ENCODE results near the gene TMTC4. TPM values are rescaled to one million over a fixed set of nuclear protein-coding genes. Genes with fewer than 3 reads are reported as not detected.

The TMTC4 gene
- polyA plus RNA-seq, 3 donors = 2.1 to 11.5 (median 3.9) TPM

DNA sequence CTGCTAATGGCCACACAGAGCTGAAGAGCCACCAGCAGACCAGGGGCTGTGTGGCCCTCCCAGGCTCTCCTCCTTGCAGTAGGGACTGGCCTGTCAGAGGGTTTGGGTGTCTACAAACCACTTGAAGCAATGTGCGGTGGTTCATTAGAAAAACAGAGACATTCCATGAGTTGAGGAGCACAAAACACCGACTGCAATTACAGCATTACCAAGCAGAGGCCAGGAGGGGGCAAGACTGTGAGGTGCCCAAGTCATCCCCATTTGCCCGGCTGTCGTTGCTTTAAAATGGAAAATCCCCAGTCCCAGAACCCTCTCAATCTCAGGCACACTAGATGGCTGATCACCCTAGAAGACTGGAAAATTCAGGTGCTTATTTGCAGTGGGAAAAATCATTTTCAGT is 15.0 kb downstream of the TMTC4 start:
- Mint-ChIP-seq H3K4me3 (no peak overlapping the region), H3K36me3 (peaks cover 79 to 97% of the 10 kb centered on the region in 2 donors), H3K27me3 (ENCODE audit: low read depth in 3 of 3) (no peaks in the 10 kb centered on the region), H3K4me1 (no peaks in the 10 kb centered on the region), H3K9me3 (no peaks in the 10 kb centered on the region), H3K27ac (no peak overlapping the region)
- DNase-seq = no peak
- H4K20me1 ChIP-seq (ENCODE audit: insufficient read depth, low read length) = no peaks in the 10 kb centered on the region
- H3K4me3 ChIP-seq (replicated peaks in 1 of 3; ENCODE audit: low read depth in 2 of 3, low read length in 3 of 3) = no peak overlapping the region
- H3K4me1 ChIP-seq (ENCODE audit: control insufficient read depth in 1 of 2, insufficient read depth in 2 of 2, low read length in 2 of 2) = no peaks in the 10 kb centered on the region
- intact Hi-C loops (cut with micrococcal nuclease) = no loop called here
- H3K4me2 ChIP-seq (replicated peaks; ENCODE audit: extremely low read depth, low read length, poor library complexity, severe bottlenecking) = no peak overlapping the region
- TF ChIP-seq, protein P1, sequence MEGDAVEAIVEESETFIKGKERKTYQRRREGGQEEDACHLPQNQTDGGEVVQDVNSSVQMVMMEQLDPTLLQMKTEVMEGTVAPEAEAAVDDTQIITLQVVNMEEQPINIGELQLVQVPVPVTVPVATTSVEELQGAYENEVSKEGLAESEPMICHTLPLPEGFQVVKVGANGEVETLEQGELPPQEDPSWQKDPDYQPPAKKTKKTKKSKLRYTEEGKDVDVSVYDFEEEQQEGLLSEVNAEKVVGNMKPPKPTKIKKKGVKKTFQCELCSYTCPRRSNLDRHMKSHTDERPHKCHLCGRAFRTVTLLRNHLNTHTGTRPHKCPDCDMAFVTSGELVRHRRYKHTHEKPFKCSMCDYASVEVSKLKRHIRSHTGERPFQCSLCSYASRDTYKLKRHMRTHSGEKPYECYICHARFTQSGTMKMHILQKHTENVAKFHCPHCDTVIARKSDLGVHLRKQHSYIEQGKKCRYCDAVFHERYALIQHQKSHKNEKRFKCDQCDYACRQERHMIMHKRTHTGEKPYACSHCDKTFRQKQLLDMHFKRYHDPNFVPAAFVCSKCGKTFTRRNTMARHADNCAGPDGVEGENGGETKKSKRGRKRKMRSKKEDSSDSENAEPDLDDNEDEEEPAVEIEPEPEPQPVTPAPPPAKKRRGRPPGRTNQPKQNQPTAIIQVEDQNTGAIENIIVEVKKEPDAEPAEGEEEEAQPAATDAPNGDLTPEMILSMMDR (IDR thresholded peaks at IDR 0.05) = no peak
- H3K9me3 ChIP-seq (replicated peaks in 1 of 2; ENCODE audit: control insufficient read depth in 1 of 2, insufficient read depth in 1 of 2, low read length in 2 of 2) = no peaks in the 10 kb centered on the region
- no peaks in the 10 kb centered on the region for H3K27me3 ChIP-seq (ENCODE audit: control insufficient read depth in 2 of 2, insufficient read depth in 2 of 2, low read length in 2 of 2)
- H2AFZ ChIP-seq (ENCODE audit: insufficient read depth, low read depth, low read length, poor library complexity, severe bottlenecking) = no peak overlapping the region
- WGBS (ENCODE audit: insufficient coverage) = 90% methylated on average over 2 of the region's 4 CpGs
- peaks cover 59 to 93% of the 10 kb centered on the region in 2 donors for H3K36me3 ChIP-seq (replicated peaks in 1 of 2; ENCODE audit: control insufficient read depth in 1 of 2, insufficient read depth in 2 of 2, low read length in 2 of 2)
- no peak overlapping the region for H3K9ac ChIP-seq (ENCODE audit: insufficient read depth, low read length, poor library complexity, severe bottlenecking)
- no peak overlapping the region for H3K27ac ChIP-seq (ENCODE audit: low read depth in 1 of 2, low read length in 2 of 2)
- no peaks in the 10 kb centered on the region for H3K79me2 ChIP-seq (ENCODE audit: insufficient read depth, low read length)

GRCh38 chr13:100658363-100658762 is 16.2 kb downstream of the TMTC4 start:
- Histone ChIP-seq H2AFZ (ENCODE audit: insufficient read depth, low read depth, low read length, poor library complexity, severe bottlenecking) (no peak overlapping the region), H3K4me1 (ENCODE audit: control insufficient read depth in 1 of 2, insufficient read depth in 2 of 2, low read length in 2 of 2) (no peaks in the 10 kb centered on the region), H3K36me3 (replicated peaks in 1 of 2; ENCODE audit: control insufficient read depth in 1 of 2, insufficient read depth in 2 of 2, low read length in 2 of 2) (peaks cover 55 to 89% of the 10 kb centered on the region in 2 donors), H3K9me3 (replicated peaks in 1 of 2; ENCODE audit: control insufficient read depth in 1 of 2, insufficient read depth in 1 of 2, low read length in 2 of 2) (no peaks in the 10 kb centered on the region), H4K20me1 (ENCODE audit: insufficient read depth, low read length) (no peaks in the 10 kb centered on the region), H3K27ac (ENCODE audit: low read depth in 1 of 2, low read length in 2 of 2) (peak overlapping the region in 1 of 2 donors; percentile 10), H3K4me3 (replicated peaks in 1 of 3; ENCODE audit: low read depth in 2 of 3, low read length in 3 of 3) (no peak overlapping the region), H3K79me2 (ENCODE audit: insufficient read depth, low read length) (no peaks in the 10 kb centered on the region), H3K9ac (ENCODE audit: insufficient read depth, low read length, poor library complexity, severe bottlenecking) (no peak overlapping the region), H3K27me3 (ENCODE audit: control insufficient read depth in 2 of 2, insufficient read depth in 2 of 2, low read length in 2 of 2) (no peaks in the 10 kb centered on the region), H3K4me2 (replicated peaks; ENCODE audit: extremely low read depth, low read length, poor library complexity, severe bottlenecking) (no peak overlapping the region)
- Mint-ChIP-seq H3K27me3 (ENCODE audit: low read depth in 3 of 3) (no peaks in the 10 kb centered on the region), H3K4me3 (no peak overlapping the region), H3K9me3 (no peaks in the 10 kb centered on the region), H3K27ac (no peak overlapping the region), H3K4me1 (no peaks in the 10 kb centered on the region), H3K36me3 (peaks cover 75 to 92% of the 10 kb centered on the region in 2 donors)
- intact Hi-C loops (cut with micrococcal nuclease) = no loop called here
- WGBS (ENCODE audit: insufficient coverage) = 13% methylated on average over 1 of the region's 2 CpGs
- no peak for DNase-seq
- TF ChIP-seq, protein P1 (IDR thresholded peaks at IDR 0.05) = no peak
